ENCODE results near the gene ANTXR1. TPM values are rescaled to one million over a fixed set of nuclear protein-coding genes. Genes with fewer than 3 reads are reported as not detected.
A peak's percentile ranks its signal among the peaks of the same experiment; 100 is the strongest.

ANTXR1 gene
- total and polyA plus RNA-seq, 2 experiments from 2014 or later, result 128 to 191 TPM

GRCh38 chr2:69032336-69032735, 19.4 kb downstream of the ANTXR1 start:
- 80 to 91% methylated on average over 6 of the region's 6 CpGs for WGBS, 2 experiments (ENCODE audit: low coverage in 1 of 2, low lambda C conversion rate in 2 of 2, missing lambda C conversion rate in 2 of 2)
- Histone ChIP-seq H4K20me1 (ENCODE audit: insufficient read depth) (0 out of 2 replicates have a peak, but pooled peaks cover 3% of the 10 kb centered on the region), H3K4me2 (ENCODE audit: unreplicated experiment) (no peak overlapping the region), H3K4me3 (no peak overlapping the region), H3K36me3 (ENCODE audit: low read depth) (no peaks in the 10 kb centered on the region), H3K79me2 (ENCODE audit: insufficient read depth) (peaks cover 100% of the 10 kb centered on the region), H3K9me3 (ENCODE audit: low read depth) (no peaks in the 10 kb centered on the region), H3K27ac (no peak overlapping the region), H3K9me2 (ENCODE audit: insufficient read depth) (no peaks in the 10 kb centered on the region), H3K27me3 (replicated peaks; ENCODE audit: insufficient read depth) (no peaks in the 10 kb centered on the region), H3K9ac (no peak overlapping the region), H3K4me1 (ENCODE audit: insufficient read depth) (peaks cover 35% of the 10 kb centered on the region), H2AFZ (no peak overlapping the region), H3F3A (ENCODE audit: insufficient read depth) (peaks cover 38% of the 10 kb centered on the region)
- in situ Hi-C loops (cut with MboI), result no loop called here
- TF ChIP-seq EZH2phosphoT487 (IDR thresholded peaks at IDR 0.05; ENCODE audit: insufficient read depth, low read depth) (no peak), EZH2 (IDR thresholded peaks at IDR 0.05; ENCODE audit: insufficient read depth, poor library complexity, severe bottlenecking) (no peak)
- no peak for DNase-seq

GRCh38 chr2:69033461-69034095, 20.6 kb downstream of the ANTXR1 start:
- Histone ChIP-seq H4K20me1 (ENCODE audit: insufficient read depth) (0 out of 2 replicates have a peak, but pooled peaks cover 3% of the 10 kb centered on the region), H3F3A (ENCODE audit: insufficient read depth) (peaks cover 46% of the 10 kb centered on the region), H3K9me3 (ENCODE audit: low read depth) (no peaks in the 10 kb centered on the region), H3K36me3 (ENCODE audit: low read depth) (no peaks in the 10 kb centered on the region), H3K9ac (no peak overlapping the region), H3K4me3 (no peak overlapping the region), H2AFZ (no peak overlapping the region), H3K4me1 (ENCODE audit: insufficient read depth) (peaks cover 35% of the 10 kb centered on the region), H3K4me2 (ENCODE audit: unreplicated experiment) (peak overlapping the region; percentile 58), H3K79me2 (ENCODE audit: insufficient read depth) (peaks cover 100% of the 10 kb centered on the region), H3K27me3 (replicated peaks; ENCODE audit: insufficient read depth) (no peaks in the 10 kb centered on the region), H3K9me2 (ENCODE audit: insufficient read depth) (no peaks in the 10 kb centered on the region), H3K27ac (peak overlapping the region; percentile 35)
- 20 to 26% methylated on average over 1 of the region's 1 CpG for whole genome bisulfite sequencing, 2 experiments (ENCODE audit: low coverage in 1 of 2, low lambda C conversion rate in 2 of 2, missing lambda C conversion rate in 2 of 2)
- no peak for TF ChIP-seq EZH2phosphoT487 (IDR thresholded peaks at IDR 0.05; ENCODE audit: insufficient read depth, low read depth)
- TF ChIP-seq EZH2 (IDR thresholded peaks at IDR 0.05; ENCODE audit: insufficient read depth, poor library complexity, severe bottlenecking), result no peak
- DNase-seq, result peak; percentile 66
- in situ Hi-C loops (cut with MboI), result no loop called here

GRCh38 chr2:69034122-69034521, 21.1 kb downstream of the ANTXR1 start:
- TF ChIP-seq EZH2 (IDR thresholded peaks at IDR 0.05; ENCODE audit: insufficient read depth, poor library complexity, severe bottlenecking) (no peak), EZH2phosphoT487 (IDR thresholded peaks at IDR 0.05; ENCODE audit: insufficient read depth, low read depth) (no peak)
- H3K36me3 ChIP-seq (ENCODE audit: low read depth), result no peaks in the 10 kb centered on the region
- H3K4me2 ChIP-seq (ENCODE audit: unreplicated experiment), result no peak overlapping the region
- peaks cover 51% of the 10 kb centered on the region for H3F3A ChIP-seq (ENCODE audit: insufficient read depth)
- H3K9me2 ChIP-seq (ENCODE audit: insufficient read depth), result no peaks in the 10 kb centered on the region
- H3K9ac ChIP-seq, result no peak overlapping the region
- H3K4me3 ChIP-seq, result no peak overlapping the region
- no peaks in the 10 kb centered on the region for H3K9me3 ChIP-seq (ENCODE audit: low read depth)
- H3K79me2 ChIP-seq (ENCODE audit: insufficient read depth), result peaks cover 100% of the 10 kb centered on the region
- H3K27ac ChIP-seq, result peak overlapping the region; percentile 35
- in situ Hi-C loops (cut with MboI), result no loop called here
- no peaks in the 10 kb centered on the region for H3K27me3 ChIP-seq (replicated peaks; ENCODE audit: insufficient read depth)
- peaks cover 35% of the 10 kb centered on the region for H3K4me1 ChIP-seq (ENCODE audit: insufficient read depth)
- no peak for DNase-seq
- 0 out of 2 replicates have a peak, but pooled peaks cover 3% of the 10 kb centered on the region for H4K20me1 ChIP-seq (ENCODE audit: insufficient read depth)
- no peak overlapping the region for H2AFZ ChIP-seq

- peaks cover 100% of the 10 kb centered on the region for H3K79me2 ChIP-seq (ENCODE audit: insufficient read depth)
- WGBS, 2 experiments (ENCODE audit: low coverage in 1 of 2, low lambda C conversion rate in 2 of 2, missing lambda C conversion rate in 2 of 2), result 74 to 86% methylated on average over 3 of the region's 3 CpGs
- H3K4me3 ChIP-seq, result no peak overlapping the region
- no peak overlapping the region for H2AFZ ChIP-seq
- peaks cover 35% of the 10 kb centered on the region for H3K4me1 ChIP-seq (ENCODE audit: insufficient read depth)
- H3K36me3 ChIP-seq (ENCODE audit: low read depth), result no peaks in the 10 kb centered on the region
- TF ChIP-seq EZH2 (IDR thresholded peaks at IDR 0.05; ENCODE audit: insufficient read depth, poor library complexity, severe bottlenecking), result no peak
- TF ChIP-seq EZH2phosphoT487 (IDR thresholded peaks at IDR 0.05; ENCODE audit: insufficient read depth, low read depth), result no peak
- H3F3A ChIP-seq (ENCODE audit: insufficient read depth), result peaks cover 51% of the 10 kb centered on the region
- no peaks in the 10 kb centered on the region for H3K27me3 ChIP-seq (replicated peaks; ENCODE audit: insufficient read depth)
- 0 out of 2 replicates have a peak, but pooled peaks cover 3% of the 10 kb centered on the region for H4K20me1 ChIP-seq (ENCODE audit: insufficient read depth)
- H3K4me2 ChIP-seq (ENCODE audit: unreplicated experiment), result no peak overlapping the region
- DNase-seq, result no peak
- H3K9ac ChIP-seq, result no peak overlapping the region
- H3K9me3 ChIP-seq (ENCODE audit: low read depth), result no peaks in the 10 kb centered on the region
- in situ Hi-C loops (cut with MboI), result no loop called here
- no peak overlapping the region for H3K27ac ChIP-seq
- no peaks in the 10 kb centered on the region for H3K9me2 ChIP-seq (ENCODE audit: insufficient read depth)
Observed at GRCh38 chr2:69034845-69035244, 21.9 kb downstream of the ANTXR1 start.
